IMR-90 (cell line): ENCODE measurements around the gene GABRA4. TPM values are rescaled to one million over a fixed set of nuclear protein-coding genes. Genes with fewer than 3 reads are reported as not detected.

Source experiments
- ATAC-seq: fragments of 200-7000 bp; cut with Tn5 transposase; 2 replicates; pipeline ENCODE4 v1.9.1; 2020; ENCODE audit warnings: low read depth, mild to moderate bottlenecking, moderate library complexity
- BruUV-seq: library from RNA; stranded (reverse); fragments of 400-500 nt; replicated peaks from 2 replicates; lab custom pipeline; 2021; lab: Mats Ljungman, UMichigan
- CTCF ChIA-PET: fragments of 300-600 bp; formaldehyde crosslinking; extraction: SDS; loops from one replicate; lab custom pipeline; 2021; ENCODE audit warnings: antibody characterized with exemption; lab: Yijun Ruan, JAX
- POLR2A ChIA-PET: fragments of 300-600 bp; sonication (Branson Sonifier 250); formaldehyde crosslinking; loops from one replicate; lab custom pipeline; 2022; ENCODE audit warnings: antibody characterized with exemption; ENCODE audit not compliant: unreplicated experiment; lab: Charles Lee
- DNase-seq: peaks from one replicate; pipeline ENCODE4 v3.0.0; 2013
- H2AFZ ChIP-seq: replicated peaks from 2 replicates; pipeline ENCODE3; 2013; ENCODE audit warnings: low read length, mild to moderate bottlenecking; ENCODE audit not compliant: poor library complexity
- H2AK5ac ChIP-seq: 2 replicates; pipeline ENCODE4 v1.6.1; 2013; ENCODE audit warnings: low read depth, low read length, inconsistent platforms
- H2AK9ac ChIP-seq: replicated peaks from 2 replicates; pipeline ENCODE3; 2013; ENCODE audit warnings: mild to moderate bottlenecking, low read depth, low read length, moderate library complexity; ENCODE audit not compliant: poor library complexity
- H2BK120ac ChIP-seq: 2 replicates; pipeline ENCODE4 v1.6.1; 2013; ENCODE audit warnings: low read depth, low read length, inconsistent platforms
- H2BK15ac ChIP-seq: 3 replicates; pipeline ENCODE4 v1.6.1; 2013; ENCODE audit warnings: low read depth, low read length, inconsistent platforms
- H2BK20ac ChIP-seq: 2 replicates; pipeline ENCODE4 v1.6.1; 2013; ENCODE audit warnings: low read depth, mild to moderate bottlenecking, inconsistent platforms, low read length, moderate library complexity
- H2BK5ac ChIP-seq: 2 replicates; pipeline ENCODE4 v1.6.1; 2013; ENCODE audit warnings: mild to moderate bottlenecking, low read depth, low read length, inconsistent platforms; ENCODE audit not compliant: poor library complexity, severe bottlenecking
- H3K14ac ChIP-seq: replicated peaks from 2 replicates; pipeline ENCODE4 v1.6.1; 2013; ENCODE audit warnings: low read depth, low read length, inconsistent platforms
- H3K18ac ChIP-seq: 2 replicates; pipeline ENCODE4 v1.6.1; 2013; ENCODE audit warnings: low read depth, low read length, control low read depth
- H3K23ac ChIP-seq: 2 replicates; pipeline ENCODE4 v1.6.1; 2013; ENCODE audit warnings: low read depth, low read length, inconsistent platforms
- H3K27ac ChIP-seq: 2 replicates; pipeline ENCODE4 v1.5.1; 2013; ENCODE audit warnings: mild to moderate bottlenecking, control low read depth, low read length; ENCODE audit not compliant: insufficient read depth
- H3K27me3 ChIP-seq: 2 replicates; pipeline ENCODE4 v1.6.1; 2013; ENCODE audit warnings: low read length; ENCODE audit not compliant: control insufficient read depth, insufficient read depth
- H3K36me3 ChIP-seq: 2 replicates; pipeline ENCODE4 v1.6.1; 2013; ENCODE audit warnings: low read length, mixed read lengths; ENCODE audit not compliant: control insufficient read depth, insufficient read depth
- H3K4ac ChIP-seq: 2 replicates; pipeline ENCODE4 v1.6.1; 2013; ENCODE audit warnings: low read depth, low read length, inconsistent platforms
- H3K4me1 ChIP-seq: 2 replicates; pipeline ENCODE4 v1.6.1; 2013; ENCODE audit warnings: low read length, mixed read lengths; ENCODE audit not compliant: control insufficient read depth, insufficient read depth
- H3K4me2 ChIP-seq: 2 replicates; pipeline ENCODE4 v1.6.1; 2013; ENCODE audit warnings: low read depth, mild to moderate bottlenecking, control low read depth, low read length, moderate library complexity
- H3K4me3 ChIP-seq: 2 replicates; pipeline ENCODE4 v1.5.1; 2013; ENCODE audit warnings: low read depth, mild to moderate bottlenecking, control low read depth, low read length, moderate library complexity; ENCODE audit not compliant: insufficient read depth
- H3K56ac ChIP-seq: 2 replicates; pipeline ENCODE4 v1.6.1; 2013; ENCODE audit warnings: low read length, inconsistent platforms; ENCODE audit not compliant: insufficient read depth; ENCODE audit errors: extremely low read depth
- H3K79me1 ChIP-seq, 2 experiments: 2 replicates each; pipeline ENCODE4 v1.6.1; 2013; ENCODE audit warnings: low read length in 2 of 2, inconsistent platforms in 1 of 2, low read depth in 1 of 2
- H3K9ac ChIP-seq: 2 replicates; pipeline ENCODE4 v1.6.1; 2013; ENCODE audit warnings: low read depth, low read length, control low read depth
- H3K9me1 ChIP-seq: 2 replicates; pipeline ENCODE4 v1.6.1; 2013; ENCODE audit warnings: low read length, inconsistent platforms; ENCODE audit not compliant: insufficient read depth
- H3K9me3 ChIP-seq: 2 replicates; pipeline ENCODE4 v1.6.1; 2013; ENCODE audit warnings: low read length; ENCODE audit not compliant: control insufficient read depth, insufficient read depth
- H4K20me1 ChIP-seq: 2 replicates; pipeline ENCODE4 v1.6.1; 2013; ENCODE audit warnings: low read length, inconsistent platforms; ENCODE audit not compliant: insufficient read depth
- H4K5ac ChIP-seq: 2 replicates; pipeline ENCODE4 v1.6.1; 2013; ENCODE audit warnings: mild to moderate bottlenecking, low read depth, low read length, control low read depth
- H4K8ac ChIP-seq, 2 experiments: 2 replicates each; pipeline ENCODE4 v1.6.1; 2013; ENCODE audit warnings: low read depth in 2 of 2, low read length in 2 of 2, control low read depth in 1 of 2, inconsistent platforms in 1 of 2
- H4K91ac ChIP-seq: 2 replicates; pipeline ENCODE4 v1.6.1; 2013; ENCODE audit warnings: low read depth, low read length, inconsistent platforms; ENCODE audit not compliant: insufficient read depth
- BHLHE40 ChIP-seq: fragments of 150-350 bp; IDR thresholded peaks from 2 replicates; pipeline ENCODE4 v1.6.1; 2016; ENCODE audit warnings: mild to moderate bottlenecking, low read depth, low read length
- CEBPB ChIP-seq: IDR thresholded peaks from 2 replicates; pipeline ENCODE4 v1.6.1; 2012; ENCODE audit warnings: low read depth, low read length, improper control_type of control experiment
- MAFK ChIP-seq: IDR thresholded peaks from 2 replicates; pipeline ENCODE4 v1.6.1; 2012; ENCODE audit warnings: low read depth, low read length, improper control_type of control experiment
- MAZ ChIP-seq: IDR thresholded peaks from 2 replicates; pipeline ENCODE4 v1.6.1; 2012; ENCODE audit warnings: low read depth, mild to moderate bottlenecking, low read length, improper control_type of control experiment, moderate library complexity, borderline replicate concordance
- NFE2L2 ChIP-seq: fragments of 150-350 bp; IDR thresholded peaks from 2 replicates; pipeline ENCODE4 v1.6.1; 2016; ENCODE audit warnings: low read depth, mild to moderate bottlenecking, low read length
- RAD21 ChIP-seq: IDR thresholded peaks from 2 replicates; pipeline ENCODE4 v1.6.1; 2012; ENCODE audit warnings: low read length, improper control_type of control experiment
- RCOR1 ChIP-seq: IDR thresholded peaks from 2 replicates; pipeline ENCODE4 v1.6.1; 2012; ENCODE audit warnings: mild to moderate bottlenecking, low read length, improper control_type of control experiment; ENCODE audit not compliant: insufficient replicate concordance
- SMC3 ChIP-seq: fragments of 150-350 bp; IDR thresholded peaks from 2 replicates; pipeline ENCODE4 v1.6.1; 2016; ENCODE audit warnings: low read depth, mild to moderate bottlenecking, antibody characterized with exemption, low read length, moderate library complexity
- WGBS, 2 experiments: methylation state at CpG; one replicate each; pipeline versions ENCODE4 v1.1.5 to v1.1.7; 2013; ENCODE audit warnings: missing lambda C conversion rate in 2 of 2; ENCODE audit not compliant: insufficient read length in 1 of 2; ENCODE audit errors: extremely low coverage in 2 of 2; 5-methylcytosine and 5-hydroxymethylcytosine counted together
- dilution Hi-C: fragments of 300-500 bp; cut with HindIII; formaldehyde crosslinking; loops from one replicate; pipeline ENCODE4 v1.14.3; 2018; ENCODE audit warnings: low sequenced_read_pairs; ENCODE audit not compliant: unreplicated experiment
- in situ Hi-C: fragments of 300-500 bp; cut with MboI; formaldehyde crosslinking; loops from 3 replicates; pipeline ENCODE4 v1.14.3; 2019; ENCODE audit warnings: low sequenced_read_pairs, inconsistent platforms, mixed read lengths
- intact Hi-C: fragments of 100-400 bp; cut with micrococcal nuclease; formaldehyde crosslinking; loops from 2 replicates; pipeline ENCODE4 v1.10.0; 2022
- polyA plus RNA-seq, 3 experiments: library from polyadenylated mRNA; depleted of rRNA; stranded (reverse); fragments of >200 nt; gene quantifications; 2 replicates each; pipeline ENCODE4 v1.2.3, GENCODE V29; 2012; ENCODE audit warnings: low replicate concordance in 1 of 3
- total RNA-seq: library from RNA; depleted of rRNA; stranded (reverse); fragments of >200 nt; gene quantifications from 2 replicates; pipeline ENCODE4 v1.2.3, GENCODE V29; 2012
- TF ChIP-seq, protein P1 (sequence below): fragments of 150-350 bp; IDR thresholded peaks from 2 replicates; pipeline ENCODE4 v1.6.1; 2017; ENCODE audit warnings: mild to moderate bottlenecking, antibody characterized with exemption, low read length, low read depth

GABRA4 gene
- total and polyA plus RNA-seq, 2 of the 4 experiments (the other 2 are of a cell fraction): 1.1 to 1.8 TPM

DNA sequence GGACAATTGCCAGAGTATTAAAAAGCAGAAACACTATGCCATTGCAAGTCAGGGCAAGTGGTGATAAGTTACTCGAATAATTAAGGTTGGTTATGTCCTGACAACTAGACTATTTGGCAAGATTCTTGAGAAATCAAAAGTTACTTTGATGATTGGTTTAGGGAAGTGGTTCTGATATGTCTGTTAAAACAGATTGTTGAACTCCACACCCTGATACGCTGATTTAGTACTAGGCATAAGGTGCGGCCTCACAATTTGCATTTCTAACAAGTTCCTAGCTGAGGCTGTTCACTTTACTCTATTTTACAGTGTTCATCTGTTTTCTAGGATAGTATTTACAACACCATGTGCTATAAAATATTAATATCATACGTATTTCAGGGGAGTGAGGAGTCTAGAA, 12.5 kb downstream of the GABRA4 start:
- Histone ChIP-seq H2BK20ac (no peak overlapping the region), H4K8ac (no peak overlapping the region), H3K27me3 (no peaks in the 10 kb centered on the region; the same call in 1 of the 2 replicates), H4K20me1 (no peaks in the 10 kb centered on the region), H3K27ac (no peak overlapping the region), H2BK15ac (no peak overlapping the region), H3K79me1 (no peaks in the 10 kb centered on the region), H3K23ac (no peak overlapping the region), H3K4ac (no peak overlapping the region), H4K91ac (no peak overlapping the region), H2BK120ac (no peak overlapping the region), H3K9ac (no peak overlapping the region), H3K4me2 (no peak overlapping the region), H3K18ac (no peak overlapping the region), H3K56ac (no peak overlapping the region), H2AK9ac (no peak overlapping the region), H3K4me1 (no peaks in the 10 kb centered on the region), H3K4me3 (no peak overlapping the region), H3K9me1 (no peaks in the 10 kb centered on the region), H2BK5ac (no peak overlapping the region), H3K36me3 (no peaks in the 10 kb centered on the region), H3K9me3 (no peaks in the 10 kb centered on the region), H4K5ac (no peak overlapping the region), H3K14ac (no peak overlapping the region), H2AFZ (no peak overlapping the region), H2AK5ac (no peak overlapping the region)
- no peak for TF ChIP-seq CEBPB
- TF ChIP-seq, protein P1, sequence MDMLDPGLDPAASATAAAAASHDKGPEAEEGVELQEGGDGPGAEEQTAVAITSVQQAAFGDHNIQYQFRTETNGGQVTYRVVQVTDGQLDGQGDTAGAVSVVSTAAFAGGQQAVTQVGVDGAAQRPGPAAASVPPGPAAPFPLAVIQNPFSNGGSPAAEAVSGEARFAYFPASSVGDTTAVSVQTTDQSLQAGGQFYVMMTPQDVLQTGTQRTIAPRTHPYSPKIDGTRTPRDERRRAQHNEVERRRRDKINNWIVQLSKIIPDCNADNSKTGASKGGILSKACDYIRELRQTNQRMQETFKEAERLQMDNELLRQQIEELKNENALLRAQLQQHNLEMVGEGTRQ: no peak
- TF ChIP-seq RAD21: no peak
- no peak for TF ChIP-seq MAZ
- TF ChIP-seq RCOR1: no peak
- no peak for TF ChIP-seq NFE2L2
- no peak for TF ChIP-seq BHLHE40
- no peak for TF ChIP-seq SMC3
- TF ChIP-seq MAFK: no peak
- dilution Hi-C loops (no loop called here), intact Hi-C loops (no loop called here), in situ Hi-C loops (no loop called here)
- no CpG with 5 or more reads among the region's 4 CpGs for WGBS, 2 experiments
- ATAC-seq (no peak), DNase-seq (no peak)
- ChIA-PET POLR2A (no interaction called here), CTCF (no interaction called here)
- no TSS peak for BruUV-seq
